NCI-H446 (cell line): Measurements from ENCODE around the gene PODXL.
"Not testable (repeated sequence)": the region's sequence is repeated elsewhere in the genome, so short reads cannot be mapped to it uniquely, and the experiment has no call there.

Source experiments
- DNase-seq, 2 experiments: peaks; one replicate each; lab custom pipeline; 2025; lab: John Stamatoyannopoulos, UW

The PODXL gene

DNA sequence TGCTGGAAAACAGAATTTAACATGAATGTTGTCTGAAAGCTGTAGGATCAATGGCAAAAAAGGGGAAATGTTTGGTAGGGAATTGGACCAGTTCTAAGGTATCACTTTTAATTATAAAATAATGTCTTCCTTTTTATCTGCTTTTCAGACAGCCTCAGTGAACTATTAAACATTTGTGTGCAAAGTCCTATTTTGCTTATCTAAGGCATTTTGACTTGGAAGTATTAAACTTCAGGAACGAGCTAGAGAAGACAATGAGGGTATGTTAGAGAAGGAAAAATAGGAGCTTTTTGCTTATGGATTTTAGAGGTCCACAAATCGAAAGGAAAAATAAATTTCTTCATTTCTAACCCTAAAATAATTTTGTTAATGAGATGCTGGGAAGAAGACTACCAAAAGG lies 63.3 kb downstream of the PODXL start:
- no peak for DNase-seq

DNA sequence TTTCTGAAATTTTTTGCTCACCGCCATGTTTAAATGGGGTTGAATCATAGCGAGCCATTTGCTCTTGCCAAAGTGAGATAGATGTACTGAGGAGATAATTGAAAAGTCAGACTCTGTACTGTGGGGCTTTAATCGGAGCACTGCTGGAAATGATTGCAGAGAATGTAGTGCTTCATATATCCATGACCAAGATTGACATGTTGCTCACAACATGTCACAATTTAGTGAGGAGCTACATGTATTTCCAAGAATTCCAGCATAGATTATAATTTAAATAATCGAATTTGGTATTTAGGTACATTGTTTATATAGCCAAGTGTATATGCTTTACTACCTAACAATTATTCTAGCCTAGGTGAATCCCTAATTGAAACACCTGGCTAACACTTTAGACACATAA lies 66.5 kb downstream of the PODXL start:
- no peak for DNase-seq

DNA sequence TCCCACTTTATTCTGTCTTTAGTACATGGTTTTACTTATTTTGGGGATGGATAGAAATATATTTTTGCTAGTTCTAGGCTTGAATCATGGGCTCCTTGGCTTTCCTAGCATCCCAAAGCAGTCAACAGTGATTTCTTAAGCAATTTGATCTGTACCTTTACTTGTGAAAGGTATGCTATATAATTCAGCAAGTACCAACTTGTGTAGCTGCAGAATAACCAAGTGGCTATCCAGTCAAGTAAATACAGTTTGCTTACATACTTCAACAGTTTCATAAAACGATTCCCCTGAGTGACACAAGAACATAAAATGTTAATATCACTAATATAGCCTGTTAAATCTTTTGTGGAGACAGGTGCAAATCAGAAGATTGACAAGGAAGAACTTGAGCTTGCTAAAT lies 67.2 kb downstream of the PODXL start:
- no peak for DNase-seq

- DNase-seq = no peak
Measured at GRCh38 chr7:131488361-131488760, 68.1 kb downstream of the PODXL start.

- DNase-seq = no peak
Measured at GRCh38 chr7:131487217-131487616, 69.2 kb downstream of the PODXL start.

DNA sequence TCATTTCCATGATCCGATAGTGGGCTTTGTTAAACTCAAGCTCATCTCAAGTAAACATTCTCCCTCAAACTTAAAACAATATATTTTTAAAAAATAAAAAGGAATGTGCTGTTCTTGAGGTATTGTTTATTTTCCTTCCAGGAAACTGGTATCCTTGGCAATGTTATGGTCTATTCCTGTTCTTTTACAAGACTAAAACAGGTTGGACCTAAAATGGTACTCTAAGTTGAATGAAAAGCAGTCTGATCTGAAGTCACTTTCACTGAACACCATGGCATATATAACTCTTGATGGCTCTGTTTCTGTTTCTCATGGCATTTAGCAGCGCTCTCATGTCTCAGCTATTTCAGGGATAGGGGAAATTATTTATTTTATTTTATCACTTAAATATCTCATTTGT lies 70.1 kb downstream of the PODXL start:
- DNase-seq = no peak

GRCh38 chr7:131483586-131483985 lies 72.8 kb downstream of the PODXL start:
- DNase-seq = no peak

GRCh38 chr7:131482800-131483199 lies 73.6 kb downstream of the PODXL start:
- no peak for DNase-seq

DNA sequence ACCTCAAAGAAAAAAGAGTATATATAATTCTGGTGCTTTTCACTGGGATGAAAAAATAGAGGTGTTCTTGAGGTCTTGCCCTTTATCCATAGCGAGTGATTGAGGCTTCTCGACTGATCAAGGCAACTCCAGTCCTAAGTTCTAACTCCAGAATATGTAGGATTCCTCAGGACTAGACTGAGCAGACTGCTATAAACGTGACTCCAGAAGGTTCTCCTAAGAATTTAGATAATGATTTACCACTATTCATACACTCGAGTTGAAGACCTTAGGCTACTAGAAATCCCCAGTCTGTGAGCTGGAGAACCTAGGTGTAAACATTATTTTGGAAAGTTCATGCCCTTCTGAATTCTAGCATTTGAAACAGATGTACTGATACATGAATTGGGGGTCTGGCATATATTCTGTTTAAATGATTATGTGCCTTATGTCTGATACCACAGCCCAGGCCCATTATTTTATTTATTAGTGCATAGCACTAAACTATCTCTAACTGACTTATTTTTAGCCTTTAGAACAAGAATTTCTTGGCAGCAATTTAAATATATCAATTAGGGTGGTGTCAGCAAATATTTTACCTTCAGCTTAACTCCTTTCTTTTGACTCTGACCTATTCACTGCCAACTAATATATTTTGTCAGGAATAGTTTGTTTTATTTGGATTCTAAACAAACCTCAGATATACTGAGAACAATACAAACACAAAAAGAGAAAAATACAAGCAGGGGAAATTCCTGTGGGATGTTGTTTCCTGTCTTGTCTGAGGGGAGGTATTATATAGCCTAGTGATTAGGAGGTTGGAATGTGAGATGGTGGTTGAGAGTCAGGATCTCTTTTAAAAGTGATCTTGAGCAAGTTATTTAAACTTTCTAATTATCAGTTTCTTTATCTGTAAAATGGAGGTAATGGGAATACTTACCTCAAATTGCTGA lies 75.8 kb downstream of the PODXL start:
- DNase-seq = no peak

DNA sequence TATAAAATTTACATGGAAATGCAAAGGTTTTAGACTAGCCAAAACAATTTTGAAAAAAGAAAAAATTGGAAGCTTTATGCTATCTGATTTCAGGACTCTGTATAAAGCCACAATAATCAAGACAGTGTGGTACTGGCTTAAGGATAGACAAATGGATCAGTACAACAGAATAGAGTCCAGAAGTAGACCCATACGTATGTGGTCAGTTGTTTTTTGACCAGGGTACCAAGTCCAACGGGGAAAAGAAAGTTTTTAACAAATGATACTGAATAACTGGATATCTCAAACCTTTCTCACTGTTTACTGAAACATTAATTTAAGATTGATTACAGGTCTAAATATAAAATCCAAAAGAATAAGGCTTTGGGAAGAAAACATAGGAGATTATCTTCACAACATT lies 79.7 kb downstream of the PODXL start:
- no peak for DNase-seq

DNA sequence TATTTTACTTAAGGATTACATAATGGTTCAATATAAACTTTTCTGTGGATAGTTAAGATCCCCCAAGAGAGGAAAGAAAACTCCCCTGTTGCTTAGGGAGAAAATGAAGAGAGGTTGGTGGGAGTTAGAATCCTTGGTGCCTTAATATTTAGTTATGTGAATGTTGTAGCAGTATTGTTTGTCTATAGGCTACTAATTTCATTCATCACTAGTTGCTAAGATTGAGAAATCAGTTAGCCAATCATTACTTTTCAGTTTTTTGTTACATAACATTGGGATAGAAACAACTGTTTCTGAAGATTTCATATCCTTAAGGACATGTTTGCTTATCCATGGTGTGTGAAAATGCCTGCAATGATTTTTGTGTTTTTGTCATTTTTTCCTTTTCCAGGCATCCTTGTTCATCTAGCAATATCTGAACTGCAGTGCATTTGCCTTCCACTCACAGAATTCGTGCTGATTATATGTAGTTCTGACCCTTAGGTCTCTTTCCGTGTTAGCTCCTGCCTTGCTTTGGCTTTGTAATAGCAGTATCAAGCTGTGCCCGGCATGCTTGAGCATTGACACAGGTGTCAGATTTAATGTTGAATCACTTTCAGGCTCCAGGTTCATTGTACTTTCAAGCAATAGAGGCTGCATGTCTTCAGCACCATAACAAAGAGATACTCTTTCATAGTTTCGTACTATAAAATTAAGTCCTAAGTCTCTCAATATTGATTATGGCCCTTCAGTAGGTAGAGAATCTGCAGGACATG lies 85.0 kb downstream of the PODXL start:
- no peak for DNase-seq

DNA sequence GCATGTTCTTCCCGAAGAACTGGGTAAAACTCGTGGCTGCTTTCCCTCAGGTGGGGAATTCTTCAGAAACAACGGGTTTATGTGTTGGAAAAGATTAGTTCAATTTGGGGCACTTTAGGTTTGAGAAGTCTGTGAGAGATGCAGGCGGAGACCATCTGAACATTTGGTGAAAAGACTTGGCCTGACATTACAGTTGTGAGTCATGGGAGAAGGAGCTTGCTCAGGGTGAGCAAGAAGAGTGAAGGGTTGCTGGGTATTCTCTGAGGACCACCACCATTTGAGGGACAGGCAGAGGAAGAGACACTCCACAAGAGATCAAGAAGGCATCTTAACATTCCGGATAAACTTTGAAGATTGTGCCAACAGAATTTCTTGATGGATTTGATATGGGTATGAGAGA lies 88.6 kb downstream of the PODXL start:
- no peak for DNase-seq

- DNase-seq = no peak
Measured at GRCh38 chr7:131466735-131467365, 89.6 kb downstream of the PODXL start.

GRCh38 chr7:131462715-131463114 lies 93.7 kb downstream of the PODXL start:
- DNase-seq = not testable (repeated sequence)

DNA sequence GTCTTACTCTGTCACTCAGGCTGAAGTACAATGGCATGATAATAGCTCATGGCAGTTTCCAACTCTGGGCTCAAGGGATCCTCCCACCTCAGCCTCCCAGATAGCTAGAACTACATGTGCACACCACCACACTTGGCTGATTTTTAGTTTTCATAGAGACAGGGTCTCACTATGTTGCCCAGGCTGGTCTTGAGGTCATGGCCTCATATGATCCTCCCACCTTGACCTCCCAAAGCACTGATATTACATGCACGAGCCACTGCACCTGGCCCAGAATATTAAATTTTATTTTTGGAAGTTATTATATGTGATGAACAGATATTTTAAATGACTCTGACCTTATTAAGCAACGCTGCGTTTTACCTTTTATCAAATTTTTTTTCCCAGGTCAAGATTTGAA lies 94.4 kb downstream of the PODXL start:
- no peak for DNase-seq

DNA sequence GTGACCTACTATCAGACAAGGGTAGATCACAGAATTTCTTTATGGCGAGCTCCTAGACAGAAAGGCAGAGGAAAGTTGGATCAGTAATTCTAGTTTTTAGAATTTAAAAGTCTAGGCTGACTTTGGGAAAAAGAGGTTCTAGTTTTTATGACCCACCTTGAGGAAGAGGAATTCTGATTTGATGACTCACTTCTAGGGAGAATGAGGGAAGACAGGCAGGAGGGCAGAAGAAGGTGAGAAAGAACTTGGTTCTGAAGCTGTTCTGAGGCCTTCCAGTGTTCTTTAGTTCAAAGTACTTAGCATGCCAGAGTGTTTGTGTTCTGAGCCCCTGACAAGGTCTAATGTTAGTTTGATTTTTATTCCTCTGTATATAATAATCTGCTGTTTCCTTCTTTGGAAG lies 97.2 kb downstream of the PODXL start:
- no peak for DNase-seq

DNA sequence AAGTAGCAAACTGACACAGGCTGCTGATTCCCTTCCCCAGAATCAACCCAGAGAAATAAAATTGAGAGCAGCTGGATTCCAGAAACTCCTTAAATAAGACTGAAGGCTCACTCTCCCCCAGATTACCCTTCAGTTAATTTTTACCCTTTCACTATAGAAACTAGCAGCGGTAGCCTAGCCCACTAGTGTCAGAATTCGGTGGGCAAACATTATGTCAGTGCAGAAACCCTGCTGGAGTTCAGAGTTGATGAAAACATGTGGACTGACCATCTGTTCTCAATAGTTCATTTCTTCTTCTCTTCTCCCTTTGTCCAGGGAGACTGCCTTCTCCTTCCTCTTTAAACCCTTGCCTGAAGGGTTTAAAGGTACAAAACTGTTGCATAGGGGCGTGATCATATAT lies 100.1 kb downstream of the PODXL start:
- DNase-seq = no peak

- DNase-seq = no peak
Measured at GRCh38 chr7:131455546-131455945, 100.9 kb downstream of the PODXL start.

DNA sequence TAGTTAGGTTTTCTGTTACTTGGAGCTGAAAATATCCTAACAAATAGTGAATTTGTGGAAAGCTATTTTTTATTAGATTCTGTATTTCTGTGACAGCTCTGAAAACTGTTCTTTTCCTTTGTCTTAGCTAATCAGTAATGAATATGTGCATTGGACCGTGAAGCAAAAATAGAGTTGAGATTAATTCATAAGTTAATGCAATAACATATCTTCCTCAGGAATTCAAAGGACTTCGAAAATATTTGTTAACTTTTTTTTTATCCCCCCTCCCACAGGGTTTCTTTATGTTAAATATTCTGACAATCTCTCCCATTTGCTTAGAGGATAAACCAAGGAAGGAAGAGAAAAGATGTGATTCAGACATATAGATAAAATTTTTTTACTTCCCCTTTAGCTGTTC lies 101.4 kb downstream of the PODXL start:
- DNase-seq = no peak

DNA sequence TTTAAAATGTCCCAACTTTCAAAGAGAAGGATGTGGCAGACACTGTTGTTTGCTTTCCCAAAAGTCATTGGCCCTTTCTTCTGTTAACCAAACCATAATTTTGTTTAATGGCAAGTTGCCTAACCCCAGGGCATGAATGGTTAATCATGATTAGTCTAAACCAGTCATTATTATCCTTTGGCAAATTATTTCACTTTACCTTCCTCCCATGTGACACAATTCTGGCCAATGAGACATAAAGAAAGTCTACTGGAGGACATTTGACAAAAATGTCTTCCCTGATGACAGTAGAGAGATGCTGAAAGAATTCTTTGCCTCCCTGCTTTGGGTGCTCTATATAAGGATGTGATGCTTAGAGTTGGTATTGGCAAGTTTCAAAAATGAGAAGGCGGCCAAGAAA lies 101.9 kb downstream of the PODXL start:
- DNase-seq = no peak
